ENCODE measurements around the gene DAPK2.

Gene DAPK2

DNA sequence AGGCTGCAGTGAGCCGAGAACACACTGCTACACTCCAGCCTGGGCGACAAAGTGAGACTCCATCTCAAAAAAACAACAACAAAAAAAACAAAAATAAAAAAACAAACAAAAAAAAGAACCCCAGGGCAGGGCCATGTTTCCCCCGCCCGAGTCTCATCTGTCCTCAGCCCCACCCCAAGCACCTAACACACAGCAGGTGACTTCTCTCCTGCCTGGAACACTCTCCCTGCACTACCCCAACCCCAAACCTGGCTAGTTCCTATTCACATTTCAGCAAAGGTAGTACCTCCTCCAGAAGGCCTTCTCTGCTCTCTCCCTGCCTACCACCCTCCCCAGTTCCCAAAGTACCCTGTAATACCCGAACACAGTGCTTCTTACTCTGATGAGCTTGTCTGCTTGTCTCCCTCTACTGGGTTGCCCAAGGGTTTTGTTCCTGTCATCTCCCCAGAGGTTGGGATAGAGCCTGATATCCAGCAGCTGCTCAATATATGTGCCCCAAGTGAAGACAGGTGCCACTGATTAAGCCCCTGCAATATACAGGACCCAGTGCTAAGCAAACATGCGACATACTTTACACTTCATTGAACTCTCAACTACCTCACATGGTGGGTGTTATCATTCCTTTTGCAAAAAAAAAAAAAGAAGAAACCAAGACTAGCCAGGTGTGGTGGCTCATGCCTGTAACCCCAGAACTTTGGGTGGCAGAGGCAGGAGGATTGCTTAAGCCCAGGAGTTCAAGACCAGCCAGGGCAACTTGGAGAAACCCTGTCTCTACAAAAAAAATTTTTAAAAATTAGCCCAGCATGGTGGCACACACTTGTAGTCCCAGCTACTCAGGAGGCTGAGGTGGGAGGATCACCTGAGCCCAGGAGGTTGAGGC is 103.6 kb downstream of the DAPK2 start:
- no peak for DNase-seq (ENCODE audit: low spot score)

DNA sequence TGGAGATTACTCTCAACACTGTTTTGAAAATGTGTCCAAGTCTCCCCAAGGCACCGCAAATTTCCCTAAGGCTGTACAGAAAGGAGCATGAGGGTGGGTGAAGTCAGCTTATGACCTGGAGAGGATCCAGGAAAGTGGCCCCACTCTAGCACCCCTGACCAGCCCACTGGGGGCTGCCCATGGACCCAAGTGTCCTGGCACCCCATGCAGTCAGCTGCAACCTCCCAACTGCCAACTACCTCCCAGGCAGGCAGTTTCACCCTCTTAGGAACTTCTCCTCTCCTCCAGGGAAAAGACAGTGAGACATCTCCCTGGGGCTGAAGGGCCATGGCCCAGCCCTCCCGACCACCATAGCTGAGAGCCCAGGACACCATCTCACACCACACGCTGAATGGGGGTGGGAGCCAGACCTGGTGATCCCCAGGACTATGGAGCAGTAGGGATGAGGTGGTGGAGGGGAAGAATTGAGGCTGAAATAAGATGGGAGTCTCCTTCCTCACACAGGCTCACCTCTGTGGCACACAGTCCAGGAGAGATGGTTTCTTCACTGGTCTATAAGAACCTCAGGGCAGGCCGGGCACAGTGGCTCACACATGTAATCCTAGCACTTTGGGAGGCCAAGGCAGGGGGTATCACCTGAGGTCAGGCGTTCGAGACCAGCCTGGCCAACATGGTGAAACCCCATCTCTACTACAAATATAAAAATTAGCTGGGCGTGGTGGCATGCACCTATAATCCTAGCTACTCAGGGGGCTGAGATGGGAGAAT is 104.4 kb downstream of the DAPK2 start:
- DNase-seq (ENCODE audit: low spot score), result no peak

DNA sequence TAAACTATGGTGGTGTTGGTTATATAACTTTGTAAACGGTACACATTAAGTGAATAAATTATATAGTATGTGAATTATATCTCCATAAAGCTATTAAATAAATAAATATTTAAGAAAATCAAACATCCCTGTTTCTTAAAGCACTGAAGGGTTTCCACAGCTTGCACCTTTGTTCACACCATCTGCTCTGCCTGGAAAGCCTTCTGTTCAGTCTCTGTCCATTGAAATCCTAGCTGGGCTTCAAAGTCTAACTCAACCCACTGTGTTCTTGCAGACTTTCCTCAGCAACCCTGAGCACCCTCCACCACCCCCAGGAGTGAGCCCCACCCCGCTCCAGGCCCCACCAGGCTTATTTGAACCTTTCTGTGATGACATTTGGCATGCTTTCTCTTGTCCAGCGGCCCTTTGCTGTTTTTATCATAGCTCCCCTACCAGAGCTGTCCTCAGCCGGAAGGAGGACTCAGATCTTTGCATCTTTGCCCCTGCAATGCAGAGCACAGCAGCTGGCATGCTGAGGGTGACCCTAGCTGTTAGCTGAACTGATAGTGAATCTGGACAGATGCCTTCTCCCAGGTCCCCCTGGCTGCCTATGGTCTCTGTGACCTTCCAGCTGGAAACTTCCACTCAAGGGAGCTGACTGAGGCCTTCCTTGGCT is 105.2 kb downstream of the DAPK2 start:
- no peak for DNase-seq (ENCODE audit: low spot score)

DNA sequence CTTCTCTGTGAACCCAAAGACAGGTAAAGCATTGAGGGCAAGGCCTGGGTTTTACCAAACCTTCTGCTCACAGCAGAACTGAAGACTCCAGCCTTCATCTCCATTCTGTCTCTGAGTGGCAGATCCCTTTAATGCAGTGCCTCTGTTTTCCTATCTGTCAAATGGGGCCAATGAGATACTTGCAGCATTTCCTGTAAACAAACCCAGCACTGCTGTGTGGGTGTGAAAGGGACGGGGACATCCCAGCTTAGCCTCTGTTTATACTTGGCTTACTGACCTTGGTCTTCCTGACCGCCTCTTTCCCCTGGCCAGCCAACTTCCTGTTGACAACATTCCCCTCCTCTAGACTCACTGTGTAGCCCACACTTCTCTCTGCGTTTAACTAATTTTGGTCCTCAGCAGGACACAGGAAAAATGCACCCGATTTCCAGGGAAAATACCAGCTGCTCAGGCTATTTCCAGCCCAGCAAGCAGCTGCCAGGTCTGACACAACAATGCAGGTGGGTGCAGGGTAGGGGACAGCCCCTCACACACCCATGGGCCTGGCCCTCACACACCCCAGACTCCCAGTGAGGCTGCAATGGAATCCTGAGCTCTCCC is 106.7 kb downstream of the DAPK2 start:
- no peak for DNase-seq (ENCODE audit: low spot score)

DNA sequence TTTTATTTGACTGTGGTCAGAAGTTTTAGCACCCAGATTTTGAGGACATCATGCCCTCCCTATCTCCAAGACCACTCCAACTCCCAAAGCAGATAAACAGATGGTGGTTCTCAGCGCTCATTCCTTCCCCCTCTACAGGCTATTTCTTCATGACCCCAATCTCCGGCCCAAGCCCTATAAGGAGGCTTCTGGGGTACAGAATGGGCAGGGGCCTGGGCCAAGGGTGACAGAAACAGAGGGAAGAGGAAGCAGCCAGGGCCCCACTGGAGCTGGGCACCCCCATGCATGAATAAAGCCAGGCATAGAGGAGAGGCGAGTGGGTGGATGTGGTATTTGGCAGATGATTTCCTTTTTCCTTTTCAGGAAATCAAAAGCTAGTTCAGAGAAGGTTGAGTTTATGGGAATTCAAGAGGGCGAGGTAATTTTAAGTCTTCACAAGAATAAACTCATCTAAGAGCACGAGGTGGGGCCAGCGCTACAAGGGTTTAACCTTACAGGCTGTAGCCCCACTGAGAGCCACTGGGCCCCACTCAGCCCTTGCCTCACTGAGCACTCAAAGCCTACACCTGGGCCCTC is 107.7 kb downstream of the DAPK2 start:
- DNase-seq (ENCODE audit: low spot score), result no peak

DNA sequence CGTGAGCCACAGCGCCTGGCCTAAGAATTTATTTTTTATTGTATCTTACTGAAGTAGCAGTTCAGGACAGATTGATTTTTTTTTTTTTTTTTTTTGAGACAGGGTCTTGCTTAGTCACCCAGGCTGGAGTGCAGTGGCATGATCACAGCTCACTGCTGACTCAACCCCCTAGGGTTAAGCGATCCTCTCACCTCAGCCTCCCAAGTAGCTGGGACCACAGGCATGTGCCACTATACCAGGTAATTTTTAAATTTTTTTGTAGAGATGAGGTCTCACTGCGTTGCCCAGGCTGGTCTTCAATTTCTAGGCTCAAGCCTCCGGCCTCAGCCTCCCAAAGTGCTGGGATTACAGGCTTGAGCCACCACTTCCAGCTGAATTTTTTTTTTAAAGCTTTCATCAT is 112.8 kb downstream of the DAPK2 start:
- DNase-seq (ENCODE audit: low spot score), result no peak

DNA sequence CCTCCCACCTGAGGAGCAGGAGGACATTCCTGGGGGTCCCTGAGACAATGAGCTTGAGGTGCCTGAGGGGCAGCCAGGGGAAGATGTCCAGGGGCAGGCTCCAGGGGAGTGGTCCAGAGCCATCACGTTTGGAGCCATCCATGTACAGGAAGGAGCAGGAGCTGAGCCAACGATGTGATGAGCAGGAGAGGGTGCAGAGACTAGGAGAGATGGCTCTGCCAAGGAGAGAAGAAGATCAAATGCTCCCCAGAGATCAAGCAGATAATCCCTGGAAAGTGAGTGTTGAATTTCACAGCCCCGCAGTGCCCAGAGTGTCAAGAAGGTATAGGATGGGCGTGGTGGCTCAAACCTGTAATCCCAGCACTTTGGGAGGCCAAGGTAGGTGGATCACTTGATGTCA is 114.7 kb downstream of the DAPK2 start:
- DNase-seq (ENCODE audit: low spot score), result no peak

DNA sequence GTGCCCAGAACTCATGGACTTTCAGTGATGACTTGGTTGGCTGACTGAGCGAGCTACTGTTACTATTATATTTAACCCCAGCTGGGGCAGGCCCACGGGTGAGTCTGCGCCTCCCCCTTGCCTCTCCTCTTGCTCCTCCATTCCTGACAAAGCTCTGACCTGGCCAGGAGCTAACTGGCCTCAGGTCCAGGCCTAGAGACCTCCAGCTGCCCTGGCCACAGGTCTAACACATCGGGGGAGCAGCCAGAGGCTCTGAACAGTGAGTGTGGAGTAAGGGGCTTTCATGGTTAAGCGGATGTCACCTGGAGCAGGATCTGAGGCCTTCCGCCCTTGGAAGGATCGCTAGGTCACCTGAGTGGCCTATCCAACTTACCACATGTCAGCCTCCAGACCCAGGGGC is 116.3 kb downstream of the DAPK2 start:
- no peak for DNase-seq (ENCODE audit: low spot score)

DNA sequence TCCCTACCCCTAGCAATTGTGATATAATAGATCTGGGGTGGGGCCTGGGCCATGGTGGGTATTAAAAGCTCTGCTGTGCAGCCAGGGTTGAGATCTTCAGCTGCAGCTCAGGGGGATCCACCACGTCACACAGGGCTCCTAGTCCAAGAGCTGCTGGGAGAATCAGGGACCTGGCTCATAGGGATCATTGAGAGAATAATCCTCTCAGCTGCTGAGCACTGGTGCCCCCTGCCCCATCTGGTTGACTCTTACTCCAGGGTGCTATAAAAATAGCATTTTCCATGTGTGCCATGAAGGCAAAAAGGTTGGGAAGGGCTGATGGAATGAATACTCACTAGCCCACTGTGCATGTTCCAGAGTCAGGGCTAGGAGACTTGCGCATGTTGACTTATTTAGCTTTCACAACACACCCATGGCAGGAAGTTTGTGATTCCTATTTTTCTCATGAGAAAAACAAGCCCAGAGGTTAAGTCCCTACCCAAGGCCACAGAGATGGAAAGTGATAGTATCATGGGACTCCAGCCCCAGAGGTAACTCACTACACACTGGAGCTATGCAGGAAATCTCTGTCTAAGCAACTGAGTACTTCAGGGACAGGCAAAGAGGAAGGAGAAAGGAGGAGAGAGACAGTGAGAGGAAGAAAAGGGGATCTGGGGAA is 118.0 kb downstream of the DAPK2 start:
- DNase-seq (ENCODE audit: low spot score), result no peak

DNA sequence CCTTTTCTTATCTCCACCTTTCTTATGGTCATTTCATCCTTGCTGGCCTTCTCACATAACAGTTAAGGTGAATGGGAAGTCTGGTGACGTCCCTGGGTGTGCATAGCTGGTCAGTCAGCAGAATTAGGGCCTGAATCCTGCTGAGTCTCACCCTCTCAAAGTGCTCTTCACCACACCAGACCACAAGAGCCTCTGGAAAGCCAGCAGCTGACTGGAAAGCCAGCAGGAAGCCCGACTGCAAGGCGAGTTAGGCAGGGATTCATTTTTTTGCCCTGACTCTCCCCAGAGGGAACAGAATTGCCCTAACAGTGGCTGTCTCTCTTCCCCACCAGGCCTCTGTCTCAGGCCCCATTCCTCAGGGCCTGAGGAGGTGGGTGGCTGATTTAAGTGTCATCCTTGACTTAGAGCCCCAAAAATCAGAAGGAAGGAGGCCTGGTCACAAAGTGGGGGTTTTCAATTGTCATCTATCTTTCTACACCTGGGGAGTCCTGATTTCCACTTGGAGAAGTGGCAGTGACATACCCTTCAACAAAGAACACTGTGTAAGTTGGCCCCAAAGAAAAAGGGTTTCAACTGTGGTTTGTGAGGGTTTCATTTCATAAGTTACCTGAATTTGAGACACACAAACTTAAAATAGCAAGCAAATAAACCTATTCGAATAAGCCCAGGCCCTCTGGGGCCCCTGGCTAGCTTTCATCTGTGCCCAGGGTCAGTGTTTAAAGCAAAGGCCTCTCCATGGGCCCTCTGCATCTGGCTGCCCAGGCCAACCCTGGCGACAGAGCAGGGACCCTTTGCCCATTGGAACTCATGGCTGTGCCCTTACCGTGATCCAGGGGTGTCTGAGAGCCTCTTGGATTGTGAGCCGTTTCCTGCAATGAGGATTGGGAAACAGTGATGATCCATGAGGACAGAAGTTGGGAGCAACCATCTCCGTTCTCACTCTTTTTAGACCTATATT is 122.0 kb downstream of the DAPK2 start:
- no peak for DNase-seq (ENCODE audit: low spot score)

DNA sequence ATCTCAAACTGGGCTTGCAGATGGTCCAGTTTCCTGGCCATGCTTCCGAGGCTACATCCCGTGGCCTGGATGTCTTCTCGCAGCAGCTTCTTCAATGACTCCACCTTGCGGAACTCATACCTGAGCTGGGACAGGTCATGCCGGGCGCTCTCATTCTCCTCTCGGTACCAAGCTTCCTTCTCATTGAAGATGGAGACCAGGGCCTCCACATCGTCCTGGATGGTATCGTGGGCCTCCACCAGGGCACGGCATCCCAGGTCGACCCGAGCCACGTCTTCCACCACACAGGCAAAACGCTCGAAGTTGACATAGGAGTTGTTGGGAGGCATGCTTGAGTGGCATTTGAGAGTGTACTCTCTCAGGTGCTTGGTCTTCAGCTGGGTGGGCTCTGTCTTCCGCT is 123.4 kb downstream of the DAPK2 start:
- DNase-seq (ENCODE audit: low spot score), result no peak

DNA sequence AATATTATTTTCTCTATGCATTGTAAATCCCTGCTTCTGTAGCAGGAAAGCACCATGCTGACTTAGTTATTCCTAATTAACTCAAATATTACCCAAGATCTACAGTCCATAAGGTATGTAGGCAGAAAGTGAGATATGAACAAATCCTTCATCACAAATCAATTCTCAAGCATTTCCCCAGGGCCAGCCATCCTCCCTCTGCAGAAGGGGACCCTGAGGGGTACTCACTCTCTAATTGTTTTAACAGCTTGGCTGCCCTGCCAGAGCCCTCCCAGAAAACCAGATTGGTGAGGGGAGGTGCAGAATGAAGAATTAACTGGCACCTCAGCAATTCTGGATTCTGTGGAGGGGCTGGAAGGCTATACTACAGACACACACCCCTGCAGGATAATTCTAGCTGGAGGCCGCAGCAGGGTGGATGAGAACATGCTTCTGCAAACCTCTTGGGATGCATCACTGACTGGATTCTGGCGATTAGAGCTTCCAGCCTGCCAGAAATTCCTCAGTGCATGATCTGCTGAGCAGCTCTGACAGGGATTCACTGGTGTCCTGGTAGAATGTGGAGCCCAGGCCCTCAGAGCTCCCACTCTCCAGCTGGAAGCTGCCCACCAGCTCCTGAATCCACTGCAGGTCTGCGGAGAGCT is 123.9 kb downstream of the DAPK2 start:
- no peak for DNase-seq (ENCODE audit: low spot score)

DNA sequence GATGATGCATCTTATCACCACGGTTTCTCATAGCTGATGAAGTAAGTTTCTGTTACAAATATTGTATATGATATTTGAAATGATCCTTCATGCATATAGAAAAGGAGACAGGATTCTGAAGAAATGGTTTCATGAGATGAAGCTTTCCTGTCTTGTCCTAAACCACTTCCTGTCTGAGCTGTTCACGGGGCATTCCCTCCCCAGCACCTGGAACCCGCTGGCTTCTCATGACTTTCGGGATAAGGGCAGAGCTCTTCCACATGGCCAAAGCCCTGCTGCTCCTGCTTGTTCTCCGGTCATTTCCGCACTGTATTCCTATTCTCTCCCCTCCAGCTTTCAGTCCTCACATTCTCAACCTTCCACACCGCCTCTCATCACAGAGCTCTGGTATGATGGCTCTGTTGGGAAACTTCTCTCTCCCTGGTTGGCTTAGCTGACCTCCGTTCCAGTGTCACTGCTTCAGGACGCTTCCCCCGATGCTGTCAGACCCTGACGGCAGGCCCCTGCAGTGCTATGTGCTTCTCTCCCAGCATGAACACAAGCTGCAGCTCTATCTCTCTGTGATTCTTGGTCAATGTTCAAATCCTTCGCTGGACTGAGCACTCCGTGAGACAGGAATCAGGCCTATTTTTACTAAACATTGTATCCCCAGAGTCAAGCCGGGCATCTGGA is 125.6 kb downstream of the DAPK2 start:
- no peak for DNase-seq (ENCODE audit: low spot score)

DNA sequence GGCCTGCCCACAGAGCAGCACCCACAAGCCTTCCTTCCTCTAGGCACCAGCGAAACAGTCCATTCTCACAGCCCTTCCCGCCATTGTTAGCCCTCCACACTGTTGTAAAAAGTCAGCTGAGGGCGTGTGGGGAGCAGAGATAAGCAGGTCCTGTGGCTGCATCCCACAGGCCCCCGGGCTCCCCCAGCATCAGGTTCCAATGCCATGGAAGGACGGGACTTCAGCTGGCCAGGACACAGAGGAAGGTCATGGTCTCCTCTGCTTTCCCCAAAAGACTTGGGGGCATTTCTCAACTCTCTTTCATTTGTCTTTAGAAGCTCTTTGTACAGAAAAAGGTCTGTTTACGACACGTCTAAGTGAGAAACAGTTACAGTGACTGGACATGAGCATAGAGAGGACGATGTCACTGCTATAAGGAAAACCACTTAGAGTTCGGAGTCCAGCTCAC is 127.4 kb downstream of the DAPK2 start:
- no peak for DNase-seq (ENCODE audit: low spot score)

DNA sequence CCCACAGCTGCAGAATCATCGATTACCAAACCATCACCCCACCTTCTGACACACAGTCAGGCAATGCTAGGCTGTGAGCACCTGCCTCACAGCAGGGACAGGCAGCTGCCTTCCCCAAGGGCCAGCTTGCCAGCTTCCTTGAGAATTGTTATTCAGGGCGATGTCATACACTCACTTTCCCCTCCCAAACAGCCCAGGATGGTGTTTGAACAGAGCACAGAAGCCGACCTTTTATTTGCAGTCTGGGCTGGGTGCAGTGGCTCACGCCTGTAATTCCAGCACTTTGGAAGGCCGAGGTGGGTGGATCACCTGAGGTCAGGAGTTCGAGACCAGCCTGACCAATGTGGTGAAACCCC is 128.0 kb downstream of the DAPK2 start:
- DNase-seq (ENCODE audit: low spot score), result no peak

DNA sequence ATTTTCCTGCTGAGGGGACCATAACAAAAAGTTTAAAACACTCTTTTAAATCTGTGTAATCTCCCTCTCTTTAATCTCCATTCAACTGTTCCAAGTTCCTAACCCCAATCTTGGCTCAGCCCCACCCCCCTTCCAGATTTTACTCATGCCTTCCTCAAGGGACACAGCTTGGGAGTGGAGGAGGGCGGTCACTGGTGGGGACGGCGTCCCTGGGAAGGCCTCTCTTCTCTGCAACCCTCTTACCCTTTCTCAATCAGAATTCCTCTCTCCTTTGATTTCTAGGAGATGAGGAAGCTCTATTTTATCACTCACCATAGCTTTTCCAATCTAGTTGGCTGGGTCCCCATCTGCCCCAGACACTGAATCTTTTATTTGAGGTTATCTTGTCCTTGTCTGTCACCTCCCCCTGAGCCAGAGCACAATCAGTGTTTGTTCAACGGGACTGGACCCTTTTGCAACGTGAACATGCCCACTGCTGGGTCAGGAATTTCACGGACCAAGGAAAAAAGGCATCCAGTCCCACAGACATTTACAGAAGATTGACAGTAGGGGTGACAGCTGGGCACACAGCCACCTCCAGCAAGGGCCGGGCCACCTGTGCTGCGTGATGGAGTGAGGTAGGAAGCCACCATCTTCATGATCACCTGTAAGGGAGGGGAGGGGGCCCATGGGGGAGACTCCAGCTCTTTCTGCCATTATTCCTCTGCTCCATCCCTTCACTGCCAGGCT is 128.5 kb downstream of the DAPK2 start:
- no peak for DNase-seq (ENCODE audit: low spot score)

DNA sequence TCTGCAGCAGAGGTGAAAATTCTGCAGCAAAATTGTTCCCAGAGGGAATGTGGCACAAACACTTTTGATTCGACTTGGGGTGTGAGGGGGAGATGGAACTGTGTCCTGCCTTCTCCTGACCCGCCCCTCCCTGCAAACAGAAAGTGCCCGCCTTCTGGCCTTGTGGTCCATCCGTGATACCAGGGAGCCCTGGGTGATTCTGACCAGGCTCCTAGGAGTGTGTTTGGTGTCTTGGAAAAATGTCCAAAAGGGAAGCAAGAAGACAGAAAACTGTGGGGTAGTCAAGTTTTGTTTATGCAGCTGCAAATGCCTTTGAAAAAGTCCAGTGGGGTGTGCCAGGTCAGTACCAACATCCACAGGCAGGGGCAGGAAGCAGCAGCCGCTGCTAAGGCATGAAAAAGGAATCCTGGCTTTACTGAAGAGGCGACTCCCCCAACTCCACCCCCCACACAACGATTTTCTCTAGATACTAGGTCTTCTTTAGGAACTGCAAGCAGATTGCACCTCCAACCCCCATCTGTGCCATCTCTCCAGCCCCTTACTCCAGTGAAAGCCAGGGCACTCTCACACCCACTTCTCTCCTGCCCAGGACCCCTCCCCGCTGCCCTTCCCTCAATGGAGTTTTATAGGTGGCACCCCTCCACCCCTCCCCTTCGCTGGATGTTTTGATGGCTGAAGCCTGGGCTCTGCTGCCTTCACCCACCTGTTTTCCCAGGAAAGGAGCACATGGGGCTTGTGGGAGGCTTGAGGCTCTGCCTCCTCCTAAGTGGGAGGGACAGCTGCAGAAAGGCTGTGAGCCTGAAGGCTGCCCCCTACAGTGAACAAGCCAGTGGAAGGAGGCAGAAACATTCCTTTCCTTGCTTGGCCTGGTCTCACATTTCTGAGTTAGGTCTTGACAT is 130.2 kb downstream of the DAPK2 start:
- DNase-seq (ENCODE audit: low spot score), result peak; percentile 61

Data from iPS-NIHi11 (cell line).